DOHH2 (cell line): ENCODE data around the gene SMPD3.

Experiments used
- H3F3A ChIP-seq: fragments of 200-600 bp; sonication (generic), shearing (Covaris generic); 2 replicates; pipeline ENCODE4 v1.6.0; 2016; ENCODE audit warnings: antibody characterized with exemption, mild to moderate bottlenecking; ENCODE audit not compliant: control insufficient read depth, insufficient read depth
- H3K27ac ChIP-seq: fragments of 200-600 bp; sonication (generic); 2 replicates; pipeline ENCODE4 v1.5.1; 2014; ENCODE audit warnings: low read depth, mild to moderate bottlenecking, low read length, moderate library complexity
- H3K27me3 ChIP-seq: fragments of 200-600 bp; sonication (generic); 2 replicates; pipeline ENCODE4 v1.6.1; 2014; ENCODE audit warnings: mild to moderate bottlenecking, low read length, mixed read lengths; ENCODE audit not compliant: control insufficient read depth
- H3K36me3 ChIP-seq: fragments of 200-600 bp; sonication (generic); 2 replicates; pipeline ENCODE4 v1.6.1; 2014; ENCODE audit warnings: mild to moderate bottlenecking, low read length, moderate library complexity, mixed read lengths; ENCODE audit not compliant: control insufficient read depth
- H3K4me1 ChIP-seq: fragments of 200-600 bp; sonication (generic); 2 replicates; pipeline ENCODE4 v1.6.1; 2014; ENCODE audit warnings: mild to moderate bottlenecking, low read length, mixed read lengths; ENCODE audit not compliant: control insufficient read depth
- H3K4me2 ChIP-seq: fragments of 200-600 bp; sonication (generic); 2 replicates; pipeline ENCODE4 v1.6.0; 2014; ENCODE audit warnings: mild to moderate bottlenecking, low read length, moderate library complexity
- H3K4me3 ChIP-seq: fragments of 200-600 bp; sonication (generic); 2 replicates; pipeline ENCODE4 v1.5.1; 2014; ENCODE audit warnings: mild to moderate bottlenecking, low read length, mixed read lengths
- H3K79me2 ChIP-seq: fragments of 200-600 bp; sonication (generic); 2 replicates; pipeline ENCODE4 v1.6.1; 2014; ENCODE audit warnings: mild to moderate bottlenecking, low read length, mixed read lengths; ENCODE audit not compliant: control insufficient read depth
- H3K9me2 ChIP-seq: fragments of 200-600 bp; sonication (generic); replicated peaks from 2 replicates; pipeline ENCODE4 v1.6.1; 2014; ENCODE audit warnings: mild to moderate bottlenecking, low read length, mixed read lengths; ENCODE audit not compliant: control insufficient read depth
- H3K9me3 ChIP-seq: fragments of 200-600 bp; sonication (generic); 2 replicates; pipeline ENCODE4 v1.6.1; 2014; ENCODE audit warnings: antibody characterized with exemption, low read length, mixed read lengths; ENCODE audit not compliant: control insufficient read depth, insufficient read depth
- H4K20me1 ChIP-seq: fragments of 200-600 bp; sonication (generic); 2 replicates; pipeline ENCODE4 v1.6.0; 2014; ENCODE audit warnings: low read depth, mild to moderate bottlenecking, antibody characterized with exemption, low read length, moderate library complexity; ENCODE audit not compliant: control insufficient read depth, insufficient read depth
- EZH2phosphoT487 ChIP-seq: fragments of 200-600 bp; sonication (generic); IDR thresholded peaks from 2 replicates; pipeline ENCODE4 v1.6.1; 2017; ENCODE audit warnings: borderline replicate concordance, mild to moderate bottlenecking, antibody characterized with exemption, low read length, moderate library complexity, mixed read lengths
- TF ChIP-seq, protein P1 (sequence below): fragments of 200-600 bp; sonication (generic); IDR thresholded peaks from one replicate; pipeline ENCODE4 v1.5.1; 2014; ENCODE audit warnings: antibody characterized with exemption, mild to moderate bottlenecking, low read depth, low read length; ENCODE audit not compliant: poor library complexity, severe bottlenecking

Gene SMPD3

DNA sequence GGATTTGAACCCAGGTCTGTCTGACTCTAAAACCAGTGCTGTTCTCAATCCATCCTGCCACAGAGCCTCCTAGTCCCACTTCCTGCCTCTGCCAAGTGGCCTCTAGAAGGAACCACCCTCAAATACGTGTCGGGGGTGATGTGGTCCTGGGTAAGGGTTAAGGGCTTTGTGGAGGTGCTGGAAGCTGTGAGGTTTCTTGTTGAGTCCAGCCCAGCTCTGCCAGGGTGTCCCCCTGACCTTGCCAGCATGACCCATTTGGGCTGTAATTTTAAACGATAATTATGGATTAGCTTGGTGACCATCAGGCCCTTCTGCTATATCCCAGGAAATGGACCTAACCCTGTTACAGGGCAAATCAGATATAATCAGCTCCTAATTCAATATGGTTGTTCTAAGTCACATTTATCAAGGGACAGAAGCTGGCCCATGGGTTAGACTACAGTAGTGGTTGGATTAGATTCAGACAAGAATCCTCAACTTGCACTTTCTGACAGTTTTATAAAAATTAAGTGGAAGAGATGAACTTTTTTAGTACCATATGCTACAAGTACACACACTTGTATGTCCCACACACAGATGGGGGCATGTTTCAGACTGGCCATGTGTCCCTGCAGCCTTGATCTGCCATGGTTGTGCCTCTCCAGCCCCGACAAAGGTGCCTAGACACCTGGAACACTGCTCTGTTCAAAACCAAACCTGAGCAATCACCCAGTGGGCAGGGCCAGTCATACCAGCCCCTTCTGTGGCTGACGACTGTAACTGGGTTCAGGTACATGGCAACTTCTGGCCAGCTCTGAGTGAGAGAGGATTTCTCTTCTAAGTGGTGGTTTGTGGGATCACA is 48.0 kb downstream of the SMPD3 start:
- no peaks in the 10 kb centered on the region for H3K9me2 ChIP-seq
- no peaks in the 10 kb centered on the region for H4K20me1 ChIP-seq
- H3K27me3 ChIP-seq = peaks cover 13% of the 10 kb centered on the region
- no peaks in the 10 kb centered on the region for H3F3A ChIP-seq
- no peaks in the 10 kb centered on the region for H3K9me3 ChIP-seq
- H3K27ac ChIP-seq = no peak overlapping the region
- no peak overlapping the region for H3K4me3 ChIP-seq
- H3K79me2 ChIP-seq = no peaks in the 10 kb centered on the region
- no peaks in the 10 kb centered on the region for H3K4me1 ChIP-seq
- no peak overlapping the region for H3K4me2 ChIP-seq
- no peaks in the 10 kb centered on the region for H3K36me3 ChIP-seq
- TF ChIP-seq, protein P1, sequence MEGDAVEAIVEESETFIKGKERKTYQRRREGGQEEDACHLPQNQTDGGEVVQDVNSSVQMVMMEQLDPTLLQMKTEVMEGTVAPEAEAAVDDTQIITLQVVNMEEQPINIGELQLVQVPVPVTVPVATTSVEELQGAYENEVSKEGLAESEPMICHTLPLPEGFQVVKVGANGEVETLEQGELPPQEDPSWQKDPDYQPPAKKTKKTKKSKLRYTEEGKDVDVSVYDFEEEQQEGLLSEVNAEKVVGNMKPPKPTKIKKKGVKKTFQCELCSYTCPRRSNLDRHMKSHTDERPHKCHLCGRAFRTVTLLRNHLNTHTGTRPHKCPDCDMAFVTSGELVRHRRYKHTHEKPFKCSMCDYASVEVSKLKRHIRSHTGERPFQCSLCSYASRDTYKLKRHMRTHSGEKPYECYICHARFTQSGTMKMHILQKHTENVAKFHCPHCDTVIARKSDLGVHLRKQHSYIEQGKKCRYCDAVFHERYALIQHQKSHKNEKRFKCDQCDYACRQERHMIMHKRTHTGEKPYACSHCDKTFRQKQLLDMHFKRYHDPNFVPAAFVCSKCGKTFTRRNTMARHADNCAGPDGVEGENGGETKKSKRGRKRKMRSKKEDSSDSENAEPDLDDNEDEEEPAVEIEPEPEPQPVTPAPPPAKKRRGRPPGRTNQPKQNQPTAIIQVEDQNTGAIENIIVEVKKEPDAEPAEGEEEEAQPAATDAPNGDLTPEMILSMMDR = no peak
- TF ChIP-seq EZH2phosphoT487 = no peak

DNA sequence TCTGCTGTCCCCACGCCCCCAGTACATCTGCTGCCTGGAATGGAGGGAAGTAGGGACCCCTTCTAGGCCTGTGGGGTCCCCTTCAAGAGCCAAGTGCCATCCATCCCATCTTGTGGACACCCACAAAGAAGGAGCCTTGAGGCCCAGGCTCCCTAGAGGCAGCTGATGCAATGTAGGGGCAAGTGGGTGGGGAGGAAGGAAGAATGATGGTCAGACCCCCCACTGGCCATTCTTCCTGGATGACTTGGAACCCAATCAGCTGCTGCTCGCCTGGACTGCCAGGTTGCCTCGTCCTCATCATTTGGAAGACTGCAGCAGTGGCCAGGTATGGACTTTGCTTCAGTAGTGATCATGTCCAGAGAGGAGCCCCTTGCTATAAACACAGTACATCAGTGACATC is 48.9 kb downstream of the SMPD3 start:
- no peaks in the 10 kb centered on the region for H3F3A ChIP-seq
- H3K4me1 ChIP-seq = no peaks in the 10 kb centered on the region
- no peaks in the 10 kb centered on the region for H3K9me2 ChIP-seq
- no peak overlapping the region for H3K27ac ChIP-seq
- no peak overlapping the region for H3K4me3 ChIP-seq
- H3K79me2 ChIP-seq = no peaks in the 10 kb centered on the region
- peaks cover 13% of the 10 kb centered on the region for H3K27me3 ChIP-seq
- no peak overlapping the region for H3K4me2 ChIP-seq
- TF ChIP-seq, protein P1 = no peak
- TF ChIP-seq EZH2phosphoT487 = no peak
- H3K9me3 ChIP-seq = no peaks in the 10 kb centered on the region
- no peaks in the 10 kb centered on the region for H4K20me1 ChIP-seq
- no peaks in the 10 kb centered on the region for H3K36me3 ChIP-seq

DNA sequence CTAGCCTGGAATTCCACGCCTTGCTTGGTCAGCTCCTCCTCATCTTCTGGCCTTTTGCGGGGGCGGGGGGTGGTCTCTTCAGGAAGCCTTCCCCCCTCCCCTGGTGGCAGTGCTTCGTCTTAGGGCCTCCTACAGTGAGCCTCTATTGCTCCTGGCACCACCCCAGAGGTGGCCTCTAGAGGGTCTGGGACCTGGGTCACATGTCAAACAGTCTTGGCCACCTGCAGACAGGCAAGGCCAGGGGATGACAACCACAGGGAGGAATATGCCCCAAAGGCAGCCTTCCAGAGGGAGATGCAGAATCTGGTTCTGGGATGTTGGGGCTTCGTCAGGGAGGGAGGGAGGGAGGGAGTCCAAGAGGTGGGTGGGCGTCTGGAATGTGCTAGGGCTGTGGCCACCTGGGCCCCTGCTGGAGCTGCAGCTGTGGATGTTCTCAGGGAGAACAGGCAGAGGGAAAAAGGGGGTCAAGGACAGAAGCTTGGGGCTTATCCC is 50.6 kb downstream of the SMPD3 start:
- Histone ChIP-seq H3K9me3 (no peaks in the 10 kb centered on the region), H3K79me2 (no peaks in the 10 kb centered on the region), H3K4me3 (no peak overlapping the region), H3K4me1 (no peaks in the 10 kb centered on the region), H3K27me3 (peaks cover 9% of the 10 kb centered on the region), H3K27ac (no peak overlapping the region), H3K9me2 (no peaks in the 10 kb centered on the region), H3K36me3 (no peaks in the 10 kb centered on the region), H3K4me2 (no peak overlapping the region), H4K20me1 (no peaks in the 10 kb centered on the region), H3F3A (no peaks in the 10 kb centered on the region)
- no peak for TF ChIP-seq EZH2phosphoT487
- TF ChIP-seq, protein P1 = no peak
